Astrocyte (in vitro differentiated cells and primary cell): ENCODE measurements around the gene OR8K5. TPM values are rescaled to one million over a fixed set of nuclear protein-coding genes. Genes with fewer than 3 reads are reported as not detected.
"Not testable (repeated sequence)": the region's sequence is repeated elsewhere in the genome, so short reads cannot be mapped to it uniquely, and the experiment has no call there.

Experiments used
- DNase-seq: peaks from one replicate; pipeline ENCODE4 v3.0.0-alpha.2; 2010; ENCODE audit warnings: low read depth
- FAIRE-seq: peaks from 2 replicates; lab custom pipeline; 2011; peaks lifted over from hg19 to GRCh38; lab: Jason Lieb, UNC
- H2AFZ ChIP-seq: 2 replicates; pipeline ENCODE4 v1.6.0; 2012; ENCODE audit warnings: low read depth, low read length, inconsistent platforms
- H3K27ac ChIP-seq: 2 replicates; pipeline ENCODE4 v1.5.1; 2011; ENCODE audit warnings: low read depth, low read length, inconsistent platforms
- H3K27me3 ChIP-seq: 2 replicates; pipeline ENCODE4 v1.6.0; 2011; ENCODE audit warnings: low read length, inconsistent platforms; ENCODE audit not compliant: insufficient read depth
- H3K36me3 ChIP-seq: 2 replicates; pipeline ENCODE4 v1.5.1; 2011; ENCODE audit warnings: low read length, inconsistent platforms; ENCODE audit not compliant: insufficient read depth
- H3K4me1 ChIP-seq: 2 replicates; pipeline ENCODE4 v1.5.1; 2011; ENCODE audit warnings: low read length, inconsistent platforms; ENCODE audit not compliant: insufficient read depth
- H3K4me2 ChIP-seq: 2 replicates; pipeline ENCODE4 v1.6.0; 2012; ENCODE audit warnings: low read length, inconsistent platforms
- H3K4me3 ChIP-seq: 2 replicates; pipeline ENCODE4 v1.5.1; 2011; ENCODE audit warnings: low read depth, mild to moderate bottlenecking, low read length, inconsistent platforms; ENCODE audit not compliant: insufficient read depth
- H3K79me2 ChIP-seq: 2 replicates; pipeline ENCODE4 v1.6.0; 2012; ENCODE audit warnings: mild to moderate bottlenecking, low read length, inconsistent platforms; ENCODE audit not compliant: insufficient read depth
- H3K9ac ChIP-seq: 2 replicates; pipeline ENCODE4 v1.6.0; 2012; ENCODE audit warnings: mild to moderate bottlenecking, low read length, inconsistent platforms
- H3K9me3 ChIP-seq: 2 replicates; pipeline ENCODE4 v1.5.1; 2012; ENCODE audit warnings: low read depth, mild to moderate bottlenecking, low read length, inconsistent platforms; ENCODE audit not compliant: insufficient read depth
- H4K20me1 ChIP-seq: 2 replicates; pipeline ENCODE4 v1.6.0; 2012; ENCODE audit warnings: low read length, inconsistent platforms; ENCODE audit not compliant: insufficient read depth
- H3K27ac Mint-ChIP-seq: one replicate; pipeline ENCODE4 v1.8.0; 2021; ENCODE audit warnings: mild to moderate bottlenecking, mixed read lengths; ENCODE audit not compliant: unreplicated experiment
- H3K27me3 Mint-ChIP-seq: one replicate; pipeline ENCODE4 v1.8.0; 2021; ENCODE audit warnings: low read depth, mixed read lengths; ENCODE audit not compliant: unreplicated experiment
- H3K36me3 Mint-ChIP-seq: one replicate; pipeline ENCODE4 v1.8.0; 2021; ENCODE audit warnings: low read depth, mixed read lengths; ENCODE audit not compliant: unreplicated experiment
- H3K4me1 Mint-ChIP-seq: one replicate; pipeline ENCODE4 v1.8.0; 2021; ENCODE audit warnings: low read depth, mixed read lengths; ENCODE audit not compliant: unreplicated experiment
- H3K4me3 Mint-ChIP-seq: one replicate; pipeline ENCODE4 v1.8.0; 2021; ENCODE audit warnings: mild to moderate bottlenecking, moderate library complexity, mixed read lengths; ENCODE audit not compliant: unreplicated experiment
- H3K9me3 Mint-ChIP-seq: one replicate; pipeline ENCODE4 v1.8.0; 2021; ENCODE audit warnings: mild to moderate bottlenecking, mixed read lengths; ENCODE audit not compliant: unreplicated experiment
- CTCF ChIP-seq: IDR thresholded peaks from 2 replicates; pipeline ENCODE4 v1.5.1; 2011; ENCODE audit warnings: low read depth, mild to moderate bottlenecking, inconsistent platforms, low read length, moderate library complexity; ENCODE audit not compliant: insufficient read depth
- EZH2 ChIP-seq: IDR thresholded peaks from 2 replicates; pipeline ENCODE4 v1.6.1; 2012; ENCODE audit warnings: mild to moderate bottlenecking, low read length, inconsistent platforms; ENCODE audit not compliant: insufficient read depth
- total RNA-seq: library from RNA; stranded (reverse); gene quantifications from 2 replicates; pipeline ENCODE4 v1.2.1, GENCODE V29; 2021

Gene OR8K5
- total RNA-seq, 1 donor from 2014 or later: not detected

GRCh38 chr11:56152333-56152732 lies 7.8 kb downstream of the OR8K5 start:
- Histone ChIP-seq H3K9ac (no peak overlapping the region), H3K4me3 (no peak overlapping the region), H3K4me1 (no peaks in the 10 kb centered on the region), H3K79me2 (no peaks in the 10 kb centered on the region), H3K27ac (no peak overlapping the region), H3K4me2 (no peak overlapping the region), H3K9me3 (peaks cover 13% of the 10 kb centered on the region), H3K27me3 (no peaks in the 10 kb centered on the region), H4K20me1 (no peaks in the 10 kb centered on the region), H3K36me3 (no peaks in the 10 kb centered on the region), H2AFZ (no peak overlapping the region)
- no peaks in the 10 kb centered on the region for H3K36me3 Mint-ChIP-seq
- no peak for FAIRE-seq
- H3K4me1 Mint-ChIP-seq: no peaks in the 10 kb centered on the region
- no peak overlapping the region for H3K27ac Mint-ChIP-seq
- no peaks in the 10 kb centered on the region for H3K27me3 Mint-ChIP-seq
- H3K9me3 Mint-ChIP-seq: peaks cover 5% of the 10 kb centered on the region
- no peak overlapping the region for H3K4me3 Mint-ChIP-seq
- no peak for DNase-seq
- TF ChIP-seq EZH2: no peak
- TF ChIP-seq CTCF: no peak

- TF ChIP-seq CTCF (no peak), EZH2 (no peak)
- FAIRE-seq (no peak), DNase-seq (no peak)
- Histone ChIP-seq H4K20me1 (no peaks in the 10 kb centered on the region), H3K36me3 (no peaks in the 10 kb centered on the region), H3K9me3 (peaks cover 13% of the 10 kb centered on the region), H2AFZ (no peak overlapping the region), H3K4me2 (no peak overlapping the region), H3K79me2 (no peaks in the 10 kb centered on the region), H3K27me3 (no peaks in the 10 kb centered on the region), H3K27ac (no peak overlapping the region), H3K9ac (no peak overlapping the region), H3K4me1 (no peaks in the 10 kb centered on the region), H3K4me3 (no peak overlapping the region)
- Mint-ChIP-seq H3K36me3 (no peaks in the 10 kb centered on the region), H3K27ac (no peak overlapping the region), H3K9me3 (peaks cover 5% of the 10 kb centered on the region), H3K4me3 (no peak overlapping the region), H3K27me3 (no peaks in the 10 kb centered on the region), H3K4me1 (no peaks in the 10 kb centered on the region)
Measured at GRCh38 chr11:56151376-56151775, 8.7 kb downstream of the OR8K5 start.

GRCh38 chr11:56143681-56144080 lies 16.4 kb downstream of the OR8K5 start:
- H3K9me3 ChIP-seq, H3K4me3 Mint-ChIP-seq, H3K4me1 Mint-ChIP-seq, H3K4me3 ChIP-seq, FAIRE-seq, H3K27me3 Mint-ChIP-seq, H3K79me2 ChIP-seq, H3K27me3 ChIP-seq, H3K4me1 ChIP-seq, H3K9me3 Mint-ChIP-seq, H3K27ac Mint-ChIP-seq, H3K9ac ChIP-seq, H2AFZ ChIP-seq, H3K36me3 Mint-ChIP-seq, DNase-seq, H3K4me2 ChIP-seq, H3K27ac ChIP-seq, H4K20me1 ChIP-seq, H3K36me3 ChIP-seq: not testable (repeated sequence)
